ENCODE data around the gene LILRB1.

DNA sequence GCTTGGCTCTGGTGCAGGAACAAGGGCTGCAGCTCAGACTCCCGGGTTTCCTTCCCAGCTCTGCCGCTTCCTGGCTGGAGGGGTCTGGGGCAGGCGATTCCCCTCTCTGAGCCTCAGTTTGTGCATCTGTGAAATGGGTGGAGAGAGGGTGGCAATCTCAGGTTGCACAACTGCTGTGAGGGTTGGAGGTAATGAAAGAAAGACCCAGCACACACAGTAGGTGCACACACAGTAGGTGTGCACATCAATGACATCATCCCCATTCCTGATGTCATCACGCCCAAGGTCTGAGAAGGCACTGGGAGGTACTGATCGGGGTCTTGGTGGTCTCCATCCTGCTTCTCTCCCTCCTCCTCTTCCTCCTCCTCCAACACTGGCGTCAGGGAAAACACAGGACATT is 35.2 kb downstream of the LILRB1 start:
- TF ChIP-seq, protein P1, sequence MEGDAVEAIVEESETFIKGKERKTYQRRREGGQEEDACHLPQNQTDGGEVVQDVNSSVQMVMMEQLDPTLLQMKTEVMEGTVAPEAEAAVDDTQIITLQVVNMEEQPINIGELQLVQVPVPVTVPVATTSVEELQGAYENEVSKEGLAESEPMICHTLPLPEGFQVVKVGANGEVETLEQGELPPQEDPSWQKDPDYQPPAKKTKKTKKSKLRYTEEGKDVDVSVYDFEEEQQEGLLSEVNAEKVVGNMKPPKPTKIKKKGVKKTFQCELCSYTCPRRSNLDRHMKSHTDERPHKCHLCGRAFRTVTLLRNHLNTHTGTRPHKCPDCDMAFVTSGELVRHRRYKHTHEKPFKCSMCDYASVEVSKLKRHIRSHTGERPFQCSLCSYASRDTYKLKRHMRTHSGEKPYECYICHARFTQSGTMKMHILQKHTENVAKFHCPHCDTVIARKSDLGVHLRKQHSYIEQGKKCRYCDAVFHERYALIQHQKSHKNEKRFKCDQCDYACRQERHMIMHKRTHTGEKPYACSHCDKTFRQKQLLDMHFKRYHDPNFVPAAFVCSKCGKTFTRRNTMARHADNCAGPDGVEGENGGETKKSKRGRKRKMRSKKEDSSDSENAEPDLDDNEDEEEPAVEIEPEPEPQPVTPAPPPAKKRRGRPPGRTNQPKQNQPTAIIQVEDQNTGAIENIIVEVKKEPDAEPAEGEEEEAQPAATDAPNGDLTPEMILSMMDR (IDR thresholded peaks at IDR 0.05): no peak
- no peak for TF ChIP-seq EP300 (IDR thresholded peaks at IDR 0.05)
